KMS-11 (cell line): ENCODE measurements around the gene RILPL2.

ENCODE experiments used
- H2AFZ ChIP-seq: fragments of 200-600 bp; sonication (generic); 2 replicates; pipeline ENCODE4 v1.6.1; 2016; ENCODE audit warnings: antibody characterized with exemption, mixed run types, low read depth
- H3K27ac ChIP-seq: fragments of 200-600 bp; sonication (generic); 2 replicates; pipeline ENCODE4 v1.6.1; 2016; ENCODE audit warnings: mild to moderate bottlenecking, mixed run types
- H3K27me3 ChIP-seq: fragments of 200-600 bp; sonication (generic); 2 replicates; pipeline ENCODE4 v1.6.1; 2017; ENCODE audit warnings: mild to moderate bottlenecking, low read depth, mixed run types, moderate library complexity; ENCODE audit not compliant: insufficient read depth
- H3K36me3 ChIP-seq: fragments of 200-600 bp; sonication (generic); 2 replicates; pipeline ENCODE4 v1.6.1; 2017; ENCODE audit warnings: mild to moderate bottlenecking, mixed run types; ENCODE audit not compliant: insufficient read depth
- H3K4me1 ChIP-seq: fragments of 200-600 bp; sonication (generic); 2 replicates; pipeline ENCODE4 v1.6.1; 2016; ENCODE audit warnings: mild to moderate bottlenecking, low read depth, mixed run types; ENCODE audit not compliant: poor library complexity, severe bottlenecking
- H3K4me2 ChIP-seq: fragments of 200-600 bp; sonication (generic); 2 replicates; pipeline ENCODE4 v1.7.0; 2016; ENCODE audit warnings: mild to moderate bottlenecking, mixed run types
- H3K4me3 ChIP-seq: fragments of 200-600 bp; sonication (generic); IDR thresholded peaks from 2 replicates; pipeline ENCODE4 v1.6.1; 2017; ENCODE audit warnings: low read depth, low read length, mixed read lengths; ENCODE audit not compliant: insufficient read depth
- H3K79me2 ChIP-seq: fragments of 200-600 bp; sonication (generic); 2 replicates; pipeline ENCODE4 v1.6.1; 2016; ENCODE audit warnings: low read depth, mixed run types; ENCODE audit not compliant: insufficient read depth
- H3K9ac ChIP-seq: fragments of 200-600 bp; sonication (generic); 2 replicates; pipeline ENCODE4 v1.6.1; 2016; ENCODE audit warnings: mild to moderate bottlenecking, mixed run types
- H4K20me1 ChIP-seq: fragments of 200-600 bp; sonication (generic); 2 replicates; pipeline ENCODE4 v1.6.1; 2016; ENCODE audit warnings: mild to moderate bottlenecking, mixed run types; ENCODE audit not compliant: insufficient read depth
- TF ChIP-seq, protein P1 (sequence below): fragments of 200-600 bp; sonication (generic); conservative IDR thresholded peaks from 2 replicates; pipeline ENCODE4 v1.6.1; 2017; ENCODE audit warnings: low read depth, mild to moderate bottlenecking, antibody characterized with exemption, low read length, moderate library complexity, mixed read lengths

The RILPL2 gene

DNA sequence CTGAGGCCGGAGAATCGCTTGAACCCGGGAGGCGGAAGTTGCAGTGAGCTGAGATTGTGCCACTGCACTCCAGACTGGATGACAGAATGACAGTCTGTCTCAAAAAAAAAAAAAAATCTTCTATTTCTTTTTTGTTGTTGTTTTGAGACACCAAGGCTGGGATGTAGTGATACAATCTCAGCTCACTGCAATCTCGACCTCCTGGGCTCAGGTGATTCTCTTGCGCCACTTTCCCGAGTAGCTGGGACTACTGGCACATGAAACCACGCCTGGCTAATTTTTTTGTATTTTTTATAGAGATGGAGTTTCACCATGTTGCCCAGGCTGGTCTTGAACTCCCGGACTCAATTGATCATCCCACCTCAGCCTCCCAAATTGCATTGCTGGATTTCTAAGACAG, 14.2 kb upstream of the RILPL2 start:
- H3K36me3 ChIP-seq = no peaks in the 10 kb centered on the region
- no peak overlapping the region for H3K9ac ChIP-seq
- no peaks in the 10 kb centered on the region for H3K79me2 ChIP-seq
- H2AFZ ChIP-seq = no peak overlapping the region
- H3K27ac ChIP-seq = no peak overlapping the region
- no peaks in the 10 kb centered on the region for H4K20me1 ChIP-seq
- TF ChIP-seq, protein P1, sequence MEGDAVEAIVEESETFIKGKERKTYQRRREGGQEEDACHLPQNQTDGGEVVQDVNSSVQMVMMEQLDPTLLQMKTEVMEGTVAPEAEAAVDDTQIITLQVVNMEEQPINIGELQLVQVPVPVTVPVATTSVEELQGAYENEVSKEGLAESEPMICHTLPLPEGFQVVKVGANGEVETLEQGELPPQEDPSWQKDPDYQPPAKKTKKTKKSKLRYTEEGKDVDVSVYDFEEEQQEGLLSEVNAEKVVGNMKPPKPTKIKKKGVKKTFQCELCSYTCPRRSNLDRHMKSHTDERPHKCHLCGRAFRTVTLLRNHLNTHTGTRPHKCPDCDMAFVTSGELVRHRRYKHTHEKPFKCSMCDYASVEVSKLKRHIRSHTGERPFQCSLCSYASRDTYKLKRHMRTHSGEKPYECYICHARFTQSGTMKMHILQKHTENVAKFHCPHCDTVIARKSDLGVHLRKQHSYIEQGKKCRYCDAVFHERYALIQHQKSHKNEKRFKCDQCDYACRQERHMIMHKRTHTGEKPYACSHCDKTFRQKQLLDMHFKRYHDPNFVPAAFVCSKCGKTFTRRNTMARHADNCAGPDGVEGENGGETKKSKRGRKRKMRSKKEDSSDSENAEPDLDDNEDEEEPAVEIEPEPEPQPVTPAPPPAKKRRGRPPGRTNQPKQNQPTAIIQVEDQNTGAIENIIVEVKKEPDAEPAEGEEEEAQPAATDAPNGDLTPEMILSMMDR = no peak
- H3K4me2 ChIP-seq = no peak overlapping the region
- no peak overlapping the region for H3K4me3 ChIP-seq
- H3K27me3 ChIP-seq = no peaks in the 10 kb centered on the region
- no peaks in the 10 kb centered on the region for H3K4me1 ChIP-seq

DNA sequence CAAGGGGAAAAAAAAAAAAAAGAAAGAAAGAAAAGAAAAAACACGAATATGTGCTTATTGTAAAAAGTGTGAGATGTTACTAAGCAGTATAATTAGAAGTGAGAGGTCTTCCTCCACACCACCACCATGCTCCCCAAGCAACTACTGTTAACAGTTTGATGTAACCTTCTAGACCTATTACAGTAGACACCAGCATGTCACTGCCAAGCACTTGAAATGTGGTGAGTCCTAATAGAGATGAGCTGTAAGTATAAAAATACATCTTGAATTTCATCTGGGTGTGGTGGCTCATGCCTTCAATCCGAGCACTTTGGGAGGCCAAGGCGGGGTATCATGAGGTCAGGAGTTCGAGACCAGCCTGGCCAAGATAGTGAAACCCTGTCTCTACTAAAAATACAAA, 13.4 kb upstream of the RILPL2 start:
- H3K36me3 ChIP-seq = no peaks in the 10 kb centered on the region

DNA sequence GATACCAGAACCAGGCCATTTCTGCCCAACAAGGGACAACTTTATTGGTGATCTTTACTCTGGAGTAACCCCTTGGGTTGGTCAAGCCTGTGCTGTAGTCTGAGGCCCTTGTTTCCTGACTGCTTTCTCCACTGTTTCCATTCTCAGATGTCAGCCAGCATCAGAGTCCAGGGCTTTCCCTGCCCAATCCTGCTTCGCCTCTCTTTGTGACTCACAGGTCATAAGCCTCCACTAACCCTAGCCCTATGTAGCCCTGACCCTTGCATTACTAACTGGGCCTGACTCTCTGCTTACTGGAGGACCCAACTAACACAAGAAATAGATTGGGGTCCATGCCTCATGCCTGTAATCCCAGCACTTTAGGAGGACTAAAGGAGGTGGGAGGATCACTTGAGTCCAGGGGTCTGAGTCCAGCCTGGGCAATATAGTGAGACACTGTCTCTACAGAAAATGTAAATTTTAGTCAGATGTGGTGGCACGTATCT, 12.8 kb upstream of the RILPL2 start:
- H3K4me1 ChIP-seq = no peaks in the 10 kb centered on the region
- H3K4me2 ChIP-seq = no peak overlapping the region
- H2AFZ ChIP-seq = no peak overlapping the region

More for the DNA sequence above, 13.4 kb upstream of the RILPL2 start:
- H3K27me3 ChIP-seq = no peaks in the 10 kb centered on the region
- H3K4me3 ChIP-seq = no peak overlapping the region
- no peaks in the 10 kb centered on the region for H3K79me2 ChIP-seq
- no peak overlapping the region for H2AFZ ChIP-seq
- H3K27ac ChIP-seq = no peak overlapping the region
- no peaks in the 10 kb centered on the region for H3K4me1 ChIP-seq
- no peaks in the 10 kb centered on the region for H4K20me1 ChIP-seq
- no peak overlapping the region for H3K4me2 ChIP-seq
- TF ChIP-seq, protein P1 = no peak
- no peak overlapping the region for H3K9ac ChIP-seq

GRCh38 chr12:123446333-123446713, 9.8 kb upstream of the RILPL2 start:
- TF ChIP-seq, protein P1 = no peak
- no peak overlapping the region for H3K9ac ChIP-seq

More for the DNA sequence above, 12.8 kb upstream of the RILPL2 start:
- Histone ChIP-seq H3K9ac (no peak overlapping the region), H3K4me3 (no peak overlapping the region), H3K27me3 (no peaks in the 10 kb centered on the region), H3K27ac (no peak overlapping the region), H3K79me2 (no peaks in the 10 kb centered on the region), H4K20me1 (no peaks in the 10 kb centered on the region), H3K36me3 (no peaks in the 10 kb centered on the region)
- TF ChIP-seq, protein P1 = no peak

More at GRCh38 chr12:123446333-123446713, 9.8 kb upstream of the RILPL2 start:
- Histone ChIP-seq H3K27me3 (no peaks in the 10 kb centered on the region), H3K79me2 (no peaks in the 10 kb centered on the region), H3K4me2 (no peak overlapping the region), H3K4me3 (no peak overlapping the region), H3K36me3 (no peaks in the 10 kb centered on the region), H4K20me1 (no peaks in the 10 kb centered on the region), H3K4me1 (peaks cover 12% of the 10 kb centered on the region), H3K27ac (no peak overlapping the region), H2AFZ (no peak overlapping the region)
